Activated CD8-positive, alpha-beta T cell treated with anti-CD3 and anti-CD28 coated beads for 36 hours (primary cell): ENCODE results near the gene IGF2BP2. TPM values are rescaled to one million over a fixed set of nuclear protein-coding genes. Genes with fewer than 3 reads are reported as not detected.

Experiments
- ATAC-seq: fragments of 200-7000 bp; cut with Tn5 transposase; one replicate; pipeline ENCODE4 v1.10.0; 2021; ENCODE audit warnings: mild to moderate bottlenecking, moderate library complexity
- CTCF ChIA-PET: fragments of 350-600 bp; sonication (Branson Sonifier 250); formaldehyde crosslinking; loops from one replicate; lab custom pipeline; 2021; ENCODE audit warnings: antibody characterized with exemption; lab: Charles Lee
- POLR2A ChIA-PET: fragments of 350-600 bp; sonication (Branson Sonifier 250); formaldehyde crosslinking; loops from one replicate; lab custom pipeline; 2021; ENCODE audit warnings: antibody characterized with exemption; lab: Charles Lee
- DNase-seq: peaks from one replicate; pipeline ENCODE4 v3.0.0-alpha.2; 2020
- H3K27ac Mint-ChIP-seq: one replicate; pipeline ENCODE4 v1.8.0; 2021; ENCODE audit warnings: mild to moderate bottlenecking, mixed read lengths
- H3K27me3 Mint-ChIP-seq: one replicate; pipeline ENCODE4 v1.8.0; 2021; ENCODE audit warnings: mixed read lengths
- H3K36me3 Mint-ChIP-seq: one replicate; pipeline ENCODE4 v1.8.0; 2021; ENCODE audit warnings: low read depth, mixed read lengths
- H3K4me1 Mint-ChIP-seq: one replicate; pipeline ENCODE4 v1.8.0; 2021; ENCODE audit warnings: low read depth, mixed read lengths
- H3K4me3 Mint-ChIP-seq: one replicate; pipeline ENCODE4 v1.8.0; 2021; ENCODE audit warnings: mild to moderate bottlenecking, moderate library complexity, mixed read lengths
- H3K9me3 Mint-ChIP-seq: one replicate; pipeline ENCODE4 v1.8.0; 2021; ENCODE audit warnings: mixed read lengths
- CTCF ChIP-seq: fragments of 200-600 bp; IDR thresholded peaks from one replicate; pipeline ENCODE4 v1.8.0; 2022; ENCODE audit warnings: antibody characterized with exemption, mild to moderate bottlenecking
- intact Hi-C: fragments of 100-400 bp; cut with micrococcal nuclease; formaldehyde crosslinking; loops from one replicate; pipeline ENCODE4 v1.10.0; 2022
- total RNA-seq, 2 experiments: library from RNA; stranded (reverse); gene quantifications; one replicate each; pipeline ENCODE4 v1.2.3, GENCODE V29; 2021

IGF2BP2 gene
- total RNA-seq, 2 experiments from 2014 or later: 0.52 to 0.65 TPM

DNA sequence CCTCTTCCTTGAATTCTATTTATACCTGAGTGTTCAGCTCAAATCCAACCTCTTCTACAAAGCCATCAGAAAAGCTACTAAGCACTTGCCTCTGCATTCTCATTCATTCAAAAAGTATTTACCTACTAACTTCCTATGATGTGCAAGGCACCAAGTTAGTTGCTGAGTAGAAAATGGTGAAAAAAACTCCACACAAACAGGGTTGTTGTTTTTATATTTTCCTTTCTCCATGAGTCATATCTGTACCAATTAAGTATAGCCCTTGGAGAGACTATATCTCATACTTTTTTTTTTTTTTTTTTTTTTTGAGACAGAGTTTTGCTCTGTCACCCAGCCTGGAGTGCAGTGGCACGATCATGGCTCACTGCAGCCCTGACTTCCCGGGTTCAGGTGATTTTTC, 67.7 kb downstream of the IGF2BP2 start:
- no peak overlapping the region for H3K27ac Mint-ChIP-seq
- no peak for TF ChIP-seq CTCF
- DNase-seq (no peak), ATAC-seq (no peak)
- no peaks in the 10 kb centered on the region for H3K4me1 Mint-ChIP-seq
- CTCF ChIA-PET: interaction anchor here (1.5 to 3.9 kb wide), 2 partner anchors 12 to 23 kb away, joined by 3 to 15 read pairs; no protein-coding TSS in a partner anchor
- intact Hi-C loops: no loop called here
- H3K9me3 Mint-ChIP-seq: peaks cover 6% of the 10 kb centered on the region
- H3K27me3 Mint-ChIP-seq: peaks cover 15% of the 10 kb centered on the region
- POLR2A ChIA-PET: no interaction called here
- no peaks in the 10 kb centered on the region for H3K36me3 Mint-ChIP-seq
- H3K4me3 Mint-ChIP-seq: no peak overlapping the region

DNA sequence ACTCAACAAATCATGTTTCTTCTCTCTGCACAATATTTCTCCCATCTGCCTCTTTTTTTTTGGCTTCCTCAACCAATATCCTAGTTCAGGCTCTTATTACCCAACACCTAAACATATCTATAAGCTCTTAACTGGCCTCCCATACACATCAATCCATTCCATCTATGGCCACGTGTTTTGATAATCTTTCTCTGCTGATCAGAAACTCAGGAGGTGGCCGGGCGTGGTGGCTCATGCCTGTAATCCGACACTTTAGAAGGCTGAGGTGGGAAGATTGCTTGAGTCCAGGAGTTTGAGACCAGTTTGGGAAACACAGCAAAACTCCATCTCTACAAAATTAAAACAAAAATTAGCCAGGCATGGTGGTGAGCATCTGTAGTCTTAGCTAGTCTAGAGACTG, 68.4 kb downstream of the IGF2BP2 start:
- H3K27me3 Mint-ChIP-seq: peaks cover 15% of the 10 kb centered on the region
- H3K4me3 Mint-ChIP-seq: no peak overlapping the region
- TF ChIP-seq CTCF: no peak
- no peak for DNase-seq
- peaks cover 6% of the 10 kb centered on the region for H3K9me3 Mint-ChIP-seq
- no peak overlapping the region for H3K27ac Mint-ChIP-seq
- CTCF ChIA-PET: interaction anchor here (1.0 to 1.5 kb wide), 2 partner anchors 12 to 22 kb away, joined by 3 to 8 read pairs; no protein-coding TSS in a partner anchor
- no peak for ATAC-seq
- POLR2A ChIA-PET: no interaction called here
- no peaks in the 10 kb centered on the region for H3K36me3 Mint-ChIP-seq
- no peaks in the 10 kb centered on the region for H3K4me1 Mint-ChIP-seq
- intact Hi-C loops: no loop called here

DNA sequence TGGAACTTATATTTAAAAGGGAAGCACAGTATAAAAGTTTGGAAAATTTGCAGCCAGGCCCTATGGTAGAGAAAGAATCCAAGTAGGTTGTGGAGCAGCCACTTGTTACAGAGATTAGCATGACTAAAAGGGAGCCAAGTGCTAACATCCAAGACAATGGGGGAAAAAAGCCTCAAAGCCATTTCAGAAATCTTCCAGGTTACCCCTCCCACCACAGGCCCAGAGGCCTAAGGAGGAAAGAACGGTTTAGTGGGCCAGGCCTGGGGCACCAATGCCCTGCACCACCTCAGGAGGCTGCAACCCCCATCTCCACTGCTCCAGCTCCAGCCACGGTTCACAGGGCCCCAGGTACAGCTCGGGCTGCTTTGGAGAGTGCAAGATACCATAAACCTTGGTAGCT, 69.9 kb downstream of the IGF2BP2 start:
- intact Hi-C loops: no loop called here
- Mint-ChIP-seq H3K4me3 (no peak overlapping the region), H3K27ac (no peak overlapping the region), H3K9me3 (peaks cover 6% of the 10 kb centered on the region), H3K36me3 (no peaks in the 10 kb centered on the region), H3K4me1 (no peaks in the 10 kb centered on the region), H3K27me3 (peaks cover 7% of the 10 kb centered on the region)
- no peak for TF ChIP-seq CTCF
- no peak for DNase-seq
- POLR2A ChIA-PET: interaction anchor here (0.6 kb wide), 1 partner anchor 199 kb away, joined by 3 read pairs; no protein-coding TSS in a partner anchor
- ATAC-seq: no peak
- CTCF ChIA-PET: interaction anchor here (1.3 kb wide), 2 partner anchors 13 to 14 kb away, joined by 3 to 5 read pairs; no protein-coding TSS in a partner anchor

- ChIA-PET POLR2A (no interaction called here), CTCF (no interaction called here)
- no peak for ATAC-seq
- Mint-ChIP-seq H3K36me3 (no peaks in the 10 kb centered on the region), H3K4me1 (no peaks in the 10 kb centered on the region), H3K9me3 (peaks cover 6% of the 10 kb centered on the region), H3K27ac (no peak overlapping the region), H3K4me3 (no peak overlapping the region), H3K27me3 (peaks cover 3% of the 10 kb centered on the region)
- TF ChIP-seq CTCF: no peak
- intact Hi-C loops: no loop called here
- DNase-seq: no peak
These were observed 71.5 kb downstream of the IGF2BP2 start for GRCh38 chr3:185753354-185753753.

DNA sequence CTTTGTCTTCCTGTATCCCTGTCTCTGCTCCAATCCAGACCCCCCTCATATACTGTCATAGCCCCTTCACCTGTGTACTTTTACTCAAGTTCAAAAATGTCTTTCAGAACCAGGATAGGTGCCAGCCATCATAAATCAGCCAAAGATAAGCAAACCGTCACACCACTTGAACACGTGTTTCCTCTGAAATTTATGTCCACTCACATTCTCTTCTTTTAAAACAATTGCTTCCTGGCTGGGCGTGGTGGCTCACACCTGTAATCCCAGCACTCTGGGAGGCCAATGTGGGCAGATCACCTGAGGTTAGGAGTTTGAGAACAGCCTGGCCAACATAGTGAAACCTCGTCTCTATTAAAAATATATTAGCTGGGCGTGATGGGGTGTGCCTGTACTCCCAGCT, 74.1 kb downstream of the IGF2BP2 start:
- Mint-ChIP-seq H3K9me3 (peaks cover 6% of the 10 kb centered on the region), H3K4me3 (no peak overlapping the region), H3K36me3 (no peaks in the 10 kb centered on the region), H3K27me3 (no peaks in the 10 kb centered on the region), H3K4me1 (no peaks in the 10 kb centered on the region), H3K27ac (no peak overlapping the region)
- no peak for TF ChIP-seq CTCF
- intact Hi-C loops: no loop called here
- ChIA-PET CTCF (no interaction called here), POLR2A (interaction anchor here (0.5 kb wide), 1 partner anchor 174 kb away, joined by 3 read pairs; no protein-coding TSS in a partner anchor)
- ATAC-seq (no peak), DNase-seq (no peak)
